Measurements from ENCODE around the gene FRZB. TPM values are rescaled to one million over a fixed set of nuclear protein-coding genes. Genes with fewer than 3 reads are reported as not detected.

The FRZB gene
- total and polyA plus RNA-seq, 9 of the 15 experiments (the other 6 are each of a cell fraction or from before 2014, with no cell fraction given), result 0.01 to 0.05 (median 0.03) TPM; not detected in 6

DNA sequence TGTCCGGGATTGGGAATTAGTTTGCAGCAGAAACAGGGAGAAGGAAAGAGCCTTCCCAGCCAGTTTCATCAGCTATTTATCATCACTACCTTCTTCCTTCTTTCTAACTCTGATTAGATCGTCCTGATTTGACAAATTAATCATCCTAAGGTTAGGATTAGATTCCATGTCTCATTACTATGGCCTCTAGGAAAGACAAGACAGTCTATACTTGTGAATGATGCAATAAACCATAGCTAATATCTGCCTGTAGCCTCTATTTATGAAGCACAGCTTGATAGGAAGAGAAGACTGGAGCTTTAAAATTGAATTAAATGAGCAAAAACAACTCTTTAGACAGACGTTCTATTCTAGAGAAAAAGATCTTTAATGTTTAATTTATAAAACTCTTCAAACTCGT, 25.2 kb upstream of the FRZB start:
- Histone ChIP-seq H3K9ac (ENCODE audit: insufficient read depth in 1 of 2, low read depth in 2 of 2, low read length in 2 of 2) (no peak overlapping the region), H3K36me3 (ENCODE audit: control insufficient read depth, insufficient read depth, low read length) (no peaks in the 10 kb centered on the region), H3K4me2 (ENCODE audit: insufficient read depth, low read length) (no peak overlapping the region), H4K20me1 (replicated peaks; ENCODE audit: control insufficient read depth, insufficient read depth, low read length) (no peaks in the 10 kb centered on the region), H3K9me1 (ENCODE audit: control insufficient read depth, insufficient read depth, low read length) (no peaks in the 10 kb centered on the region), H3K9me3 (replicated peaks; ENCODE audit: control insufficient read depth, insufficient read depth, low read depth, low read length) (no peaks in the 10 kb centered on the region; the same call in 1 of the 2 replicates), H3K27me3 (ENCODE audit: control insufficient read depth in 2 of 2, insufficient read depth in 2 of 2, low read length in 2 of 2) (peaks cover 0 to 9% of the 10 kb centered on the region in 2 experiments; a peak in 1 of 5 replicates), H2AFZ (ENCODE audit: low read depth, low read length) (no peak overlapping the region), H3K79me2 (ENCODE audit: control insufficient read depth, insufficient read depth, low read length) (no peaks in the 10 kb centered on the region), H3K27ac (ENCODE audit: extremely low read depth, low read depth, low read length) (no peak overlapping the region), H3K4me3 (no peak overlapping the region), H3K4me1 (replicated peaks in 1 of 2; ENCODE audit: control insufficient read depth in 2 of 2, insufficient read depth in 2 of 2, low read length in 2 of 2) (no peaks in the 10 kb centered on the region)
- 0% methylated on average over 4 of the region's 4 CpGs for WGBS (ENCODE audit: insufficient coverage, low coverage, missing lambda C conversion rate)
- FAIRE-seq (no peak), ATAC-seq (no peak), DNase-seq (ENCODE audit: extremely low read depth in 1 of 4, low spot score in 3 of 4) (no peak)
- no peak for TF ChIP-seq CEBPG (CRISPR knock-in tag; IDR thresholded peaks at IDR 0.05)
- peak; percentile 69; a peak in 3 of 4 replicates for TF ChIP-seq CEBPG (tag; conservative IDR thresholded peaks at IDR 0.05 in 1 of 2, IDR thresholded peaks at IDR 0.05 in 1 of 2)
- peak; percentile 30 for TF ChIP-seq CEBPB (tag; IDR thresholded peaks at IDR 0.05)
- TF ChIP-seq ZKSCAN1 (IDR thresholded peaks at IDR 0.05; ENCODE audit: low read depth, low read length), result no peak
- TF ChIP-seq RAD51 (IDR thresholded peaks at IDR 0.05; ENCODE audit: borderline replicate concordance, low read depth), result no peak
- TF ChIP-seq NFYB (IDR thresholded peaks at IDR 0.05; ENCODE audit: extremely low read depth, insufficient read length), result no peak
- peak; percentile 72 for TF ChIP-seq ATF3 (IDR thresholded peaks at IDR 0.05)
- no peak for TF ChIP-seq ATF3 (CRISPR knock-in tag; conservative IDR thresholded peaks at IDR 0.05)
- TF ChIP-seq YY1 (IDR thresholded peaks at IDR 0.05; ENCODE audit: borderline replicate concordance in 1 of 3, control insufficient read depth in 1 of 3, extremely low read depth in 1 of 3, insufficient read depth in 3 of 3, insufficient read length in 1 of 3, insufficient replicate concordance in 2 of 3, low read depth in 1 of 3, low read length in 2 of 3), result no peak
- TF ChIP-seq SIN3A (IDR thresholded peaks at IDR 0.05; ENCODE audit: borderline replicate concordance in 2 of 2, control insufficient read depth in 1 of 2, low read depth in 2 of 2, low read length in 2 of 2), result no peak
- TF ChIP-seq, protein P1, sequence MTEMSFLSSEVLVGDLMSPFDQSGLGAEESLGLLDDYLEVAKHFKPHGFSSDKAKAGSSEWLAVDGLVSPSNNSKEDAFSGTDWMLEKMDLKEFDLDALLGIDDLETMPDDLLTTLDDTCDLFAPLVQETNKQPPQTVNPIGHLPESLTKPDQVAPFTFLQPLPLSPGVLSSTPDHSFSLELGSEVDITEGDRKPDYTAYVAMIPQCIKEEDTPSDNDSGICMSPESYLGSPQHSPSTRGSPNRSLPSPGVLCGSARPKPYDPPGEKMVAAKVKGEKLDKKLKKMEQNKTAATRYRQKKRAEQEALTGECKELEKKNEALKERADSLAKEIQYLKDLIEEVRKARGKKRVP (CRISPR knock-in tag; IDR thresholded peaks at IDR 0.05), result 0 out of 2 replicates have a peak, but pooled peaks have one; percentile 31
- TF ChIP-seq DNMT1 (IDR thresholded peaks at IDR 0.05), result no peak
- in situ Hi-C loops (cut with MboI) (no loop called here), intact Hi-C loops (cut with micrococcal nuclease) (no loop called here)
- ChIA-PET POLR2A (interaction anchor here (0.5 to 1.4 kb wide), 4 partner anchors 11 to 187 kb away, joined by 3 to 5 read pairs (median 3); no protein-coding TSS in a partner anchor), CTCF (ENCODE audit: low intra/inter-chr PET ratio) (no interaction called here)
- BruUV-seq (replicated peaks), result no TSS peak

All from K562 (cell line).